Right ventricle myocardium superior (tissue), 1 donor: ENCODE measurements around the gene RAB34. TPM values are rescaled to one million over a fixed set of nuclear protein-coding genes. Genes with fewer than 3 reads are reported as not detected.

Experiments used
- ATAC-seq: fragments of 200-7000 bp; cut with Tn5 transposase; one replicate; pipeline ENCODE4 v1.9.1; 2020; ENCODE audit warnings: mild to moderate bottlenecking; ENCODE audit not compliant: poor library complexity
- DNase-seq: peaks from one replicate; pipeline ENCODE4 v3.0.0-alpha.2; 2020
- intact Hi-C: fragments of 100-400 bp; cut with DNase I; formaldehyde crosslinking; loops from one replicate; pipeline ENCODE4 v1.11.2; 2022
- long read RNA-seq: library from polyadenylated mRNA; unstranded; transcript quantifications from one replicate; pipeline ENCODE4 v2.0.0, GENCODE V29; 2021
- total RNA-seq: library from RNA; stranded (reverse); fragmentation: NEBNext Ultra II Directional; extraction: Animal tissue kit (Norgen Biotek cat#: 25700); gene quantifications from one replicate; pipeline ENCODE4 v1.2.1, GENCODE V29; 2021
- donor health status: DM: no; HTN: yes; CAD: no; lungs with severe emphysema.

Gene RAB34, protein sequence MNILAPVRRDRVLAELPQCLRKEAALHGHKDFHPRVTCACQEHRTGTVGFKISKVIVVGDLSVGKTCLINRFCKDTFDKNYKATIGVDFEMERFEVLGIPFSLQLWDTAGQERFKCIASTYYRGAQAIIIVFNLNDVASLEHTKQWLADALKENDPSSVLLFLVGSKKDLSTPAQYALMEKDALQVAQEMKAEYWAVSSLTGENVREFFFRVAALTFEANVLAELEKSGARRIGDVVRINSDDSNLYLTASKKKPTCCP
- total RNA-seq = 14.5 TPM
- long read RNA-seq, transcript RAB34-201 (11 exons, 1,592 nt) = minor isoform, 12 of 44 reads
- long read RNA-seq, transcript RAB34-204 (10 exons, 1,766 nt) = major isoform, 13 of 44 reads
- long read RNA-seq, partial matches to known transcripts = 4 of 44 reads
- long read RNA-seq, other reads (novel, unspliced or antisense) = 9 of 44 reads

DNA sequence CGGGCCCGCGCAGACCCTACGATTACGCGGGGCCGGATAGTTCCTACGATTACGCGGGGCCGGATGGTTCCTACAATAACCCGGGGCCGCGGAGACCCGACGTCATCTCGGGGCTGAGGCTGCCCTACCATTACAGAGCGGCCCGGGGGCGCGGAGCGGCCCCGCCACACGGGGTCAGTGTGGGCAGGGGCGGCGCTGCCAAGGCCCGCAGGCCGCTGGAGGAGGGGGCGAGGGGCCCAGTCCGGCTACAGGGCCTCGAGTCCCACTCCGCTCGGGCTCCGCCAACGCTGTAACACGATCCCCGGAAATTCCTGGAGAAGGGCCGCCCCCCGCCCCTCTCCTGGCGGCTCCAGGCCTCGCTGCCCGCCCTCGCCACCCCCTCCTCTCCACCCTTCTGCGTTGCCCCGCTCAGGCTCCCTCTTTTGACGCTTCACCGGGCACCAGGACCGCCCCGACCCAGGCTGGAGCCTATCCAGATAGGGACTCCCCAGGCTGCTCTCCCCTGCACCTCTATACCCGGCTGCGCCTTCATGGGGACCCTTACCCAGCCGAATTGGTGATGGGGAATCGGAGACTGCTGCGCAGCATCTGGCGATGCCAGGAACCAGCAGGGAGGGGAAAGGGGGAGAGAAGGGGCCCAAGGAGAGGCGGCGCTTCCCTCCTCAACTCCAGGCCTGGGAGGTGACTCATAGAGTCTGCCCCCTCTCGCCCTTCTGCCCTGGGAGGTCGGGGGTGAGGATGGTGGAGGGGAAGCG is at the start of gene RAB34:
Gene RAB34, minus strand, starts transcription at position 291 of the 755 bp plus-strand sequence. CDS start 602 bp downstream, outside the sequence.
- peak; percentile 81 for DNase-seq
- ATAC-seq = peak; percentile 31
- intact Hi-C loops = no loop called here

DNA sequence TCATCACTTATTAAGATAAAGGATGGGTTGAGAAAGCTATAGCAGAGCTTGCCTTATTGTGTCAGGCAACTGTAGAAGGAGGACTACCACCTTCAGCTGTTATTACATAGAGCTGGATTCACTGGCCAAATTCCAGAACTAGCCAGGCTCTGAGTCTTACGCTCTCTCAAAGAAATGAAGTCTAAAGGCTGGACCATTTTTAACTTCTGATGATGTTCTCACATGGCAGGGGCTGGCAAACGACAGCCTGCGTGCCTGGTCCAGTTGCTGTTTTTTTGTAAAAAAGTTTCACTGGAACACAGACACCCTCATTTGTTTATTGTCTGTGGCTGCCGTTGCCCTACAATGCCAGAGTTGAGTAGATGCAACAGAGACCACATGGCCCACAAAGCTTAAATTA is 47.4 kb upstream of the RAB34 start:
- no peak for DNase-seq
- no peak for ATAC-seq
- intact Hi-C loops = loop anchor here (10.0 kb wide), 1 partner anchor 50 kb away; no protein-coding TSS in a partner anchor

DNA sequence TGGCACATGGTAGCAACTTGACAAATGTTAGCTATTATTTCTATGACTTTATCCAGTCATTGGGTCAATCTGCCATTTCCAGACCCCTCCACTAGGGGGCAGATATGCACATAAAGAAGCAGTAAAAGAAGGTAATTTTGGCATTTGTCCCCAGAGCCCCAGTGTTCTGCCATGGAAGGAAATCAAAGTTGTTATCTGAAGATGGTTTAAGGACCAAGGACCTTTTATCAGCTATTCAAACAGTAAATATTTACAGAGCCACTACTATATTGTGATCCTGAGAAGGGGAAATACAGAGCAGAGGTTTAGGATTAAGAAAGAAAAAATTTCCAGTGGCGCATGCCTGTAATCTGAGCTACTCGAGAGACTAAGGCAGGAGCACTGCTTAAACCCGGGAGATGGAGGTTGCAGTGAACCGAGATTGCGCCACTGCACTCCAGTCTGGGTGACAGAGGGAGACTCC is 46.2 kb upstream of the RAB34 start:
- peak; percentile 56 for ATAC-seq
- no peak for DNase-seq
- intact Hi-C loops = loop anchor here (5.0 to 10.0 kb wide), 2 partner anchors 51 to 153 kb away; no protein-coding TSS in a partner anchor

DNA sequence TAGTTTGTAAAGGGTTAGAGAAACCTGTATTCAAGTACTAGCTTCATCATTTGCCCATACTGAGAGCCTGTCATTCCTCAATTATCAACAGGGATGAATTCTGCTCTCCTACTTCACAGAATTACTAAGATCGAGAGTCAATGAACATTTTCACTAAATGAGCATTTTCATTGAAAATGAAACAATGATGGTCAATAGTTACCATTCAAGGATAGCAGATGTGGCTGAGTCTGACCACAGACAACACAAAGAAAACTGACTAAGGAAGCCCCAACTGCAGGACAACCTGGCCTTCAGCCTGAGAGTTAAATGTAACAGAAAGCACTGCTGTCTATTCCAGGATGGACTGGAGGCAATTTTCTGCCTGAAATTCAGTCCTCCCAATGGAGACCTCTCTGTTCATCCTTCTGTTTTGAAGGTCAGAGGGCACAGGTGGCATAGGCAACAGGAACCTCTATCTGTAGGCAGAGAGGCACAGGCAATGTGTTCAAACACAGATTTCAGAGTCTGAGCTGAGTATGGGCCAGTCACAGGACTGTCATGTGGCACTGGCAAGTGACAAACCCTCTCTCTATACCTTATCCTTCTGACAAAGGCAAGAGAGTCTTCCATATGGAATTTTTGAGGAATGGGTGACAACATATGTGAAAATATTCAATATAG is 45.6 kb upstream of the RAB34 start:
- intact Hi-C loops = loop anchor here (5.0 to 10.0 kb wide), 2 partner anchors 52 to 154 kb away; no protein-coding TSS in a partner anchor
- DNase-seq (no peak), ATAC-seq (no peak)

DNA sequence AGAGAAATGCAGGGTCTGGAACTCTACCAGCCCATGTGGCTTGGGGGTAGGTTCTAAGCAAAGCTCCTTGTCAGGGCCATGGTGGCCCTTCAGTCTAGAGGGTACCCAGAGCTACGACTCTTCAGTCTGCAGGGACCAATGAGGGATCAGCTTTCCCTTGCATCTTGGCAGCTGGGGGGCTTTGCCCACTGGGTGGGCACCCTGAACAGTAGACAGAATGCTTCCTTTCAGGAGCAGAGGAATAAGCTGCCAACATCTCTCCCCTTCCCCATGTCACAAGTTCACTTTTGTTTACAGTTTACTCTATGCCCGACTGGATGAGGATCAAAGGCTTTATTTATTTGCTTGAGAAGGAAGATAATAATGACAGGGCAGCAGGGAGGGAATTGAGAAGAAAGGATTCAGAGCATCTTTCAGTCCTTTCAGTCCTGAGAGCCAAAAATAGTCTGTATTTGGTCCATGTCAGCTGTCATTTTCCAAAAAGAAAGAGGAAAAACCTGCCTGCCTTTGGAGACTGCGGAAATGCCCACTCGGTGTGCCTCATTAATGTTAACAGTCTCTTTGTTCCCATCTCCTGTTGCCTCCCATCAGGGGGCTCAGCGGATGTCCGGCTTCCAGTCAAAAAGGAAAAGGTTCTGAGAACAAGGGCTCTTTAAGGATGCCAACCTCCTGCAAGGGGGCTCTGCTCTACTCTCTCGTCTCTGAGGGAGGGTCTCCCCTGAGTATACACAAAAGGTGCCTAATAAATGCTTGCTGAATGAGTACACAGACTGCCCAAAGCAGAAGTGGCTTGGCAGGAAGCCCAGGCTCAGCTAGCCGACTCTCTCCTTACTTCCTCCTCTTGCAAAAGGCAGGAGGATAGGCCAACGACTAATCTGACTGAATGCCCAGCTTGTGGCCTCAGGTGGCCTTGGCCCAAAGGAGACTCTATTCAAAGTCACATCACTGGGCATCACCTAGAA is 43.2 kb upstream of the RAB34 start:
- intact Hi-C loops = loop anchor here (5.0 to 10.0 kb wide), 2 partner anchors 54 to 156 kb away; no protein-coding TSS in a partner anchor
- ATAC-seq = peak; percentile 64
- peak; percentile 85 for DNase-seq

DNA sequence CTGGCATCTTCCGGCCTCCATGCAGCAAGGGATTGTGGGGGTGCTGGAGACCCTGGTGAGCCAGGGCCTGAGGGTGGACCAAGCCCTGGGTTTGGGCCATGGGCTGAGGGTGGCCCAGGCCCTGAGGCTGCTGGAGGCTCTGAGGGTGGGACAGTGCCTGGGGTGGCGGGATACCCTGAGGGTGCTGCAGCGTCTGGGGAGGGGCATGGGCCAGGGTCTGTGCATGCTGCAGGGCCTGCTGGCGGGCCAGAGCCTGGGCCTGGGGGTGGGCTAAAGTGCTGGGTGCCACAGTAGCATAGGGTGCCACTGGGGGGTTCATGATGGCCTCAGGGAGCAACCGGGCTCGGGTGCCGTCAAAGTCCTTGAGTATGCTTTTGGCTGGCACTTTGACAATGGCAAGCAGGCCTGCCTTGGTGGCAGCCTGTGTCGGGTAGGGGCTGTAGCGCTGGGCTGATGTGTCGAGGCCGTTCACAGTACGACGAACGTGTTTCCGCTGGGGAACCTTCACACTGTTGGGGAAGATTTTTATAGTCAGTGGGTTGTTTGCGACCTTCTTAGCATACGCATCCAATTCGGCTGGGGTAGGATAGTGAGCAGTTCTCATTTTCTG is 41.7 kb upstream of the RAB34 start:
- ATAC-seq (no peak), DNase-seq (no peak)
- intact Hi-C loops = no loop called here

DNA sequence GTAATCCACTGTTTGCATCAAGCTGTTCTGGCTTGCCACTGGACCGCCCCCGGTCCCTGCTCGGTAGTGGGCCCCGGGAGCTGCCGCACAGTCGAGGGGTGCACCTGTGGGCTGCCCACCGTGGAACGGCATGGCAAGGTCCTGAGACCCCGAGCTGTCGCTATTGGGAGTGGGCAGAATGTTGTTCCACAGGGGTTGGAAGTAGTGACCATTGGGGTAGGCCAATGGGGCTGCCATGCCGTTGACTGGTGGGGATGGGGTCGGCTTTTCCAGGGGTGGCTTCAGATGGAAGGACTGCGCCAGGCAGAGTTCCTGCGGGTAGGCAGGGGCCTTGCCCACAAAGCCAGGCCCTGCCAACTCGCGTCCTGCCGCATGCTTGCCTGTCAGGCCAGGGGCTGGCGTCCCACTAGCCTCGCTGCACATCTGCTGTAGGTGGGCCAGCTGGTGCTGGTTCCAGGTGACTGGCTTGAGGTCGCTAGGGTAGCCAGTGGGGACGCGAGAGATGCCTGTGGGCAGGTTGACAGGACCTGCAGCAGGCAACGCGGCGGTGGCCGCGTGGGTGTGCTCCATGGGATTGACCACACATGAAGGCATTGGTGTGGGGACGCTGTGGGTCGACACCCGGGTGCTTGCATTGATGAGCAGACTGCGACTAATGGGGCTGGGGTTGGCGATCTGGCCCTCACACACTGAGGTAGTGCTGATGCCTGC is 40.9 kb upstream of the RAB34 start:
- ATAC-seq = no peak
- DNase-seq = no peak
- intact Hi-C loops = no loop called here

DNA sequence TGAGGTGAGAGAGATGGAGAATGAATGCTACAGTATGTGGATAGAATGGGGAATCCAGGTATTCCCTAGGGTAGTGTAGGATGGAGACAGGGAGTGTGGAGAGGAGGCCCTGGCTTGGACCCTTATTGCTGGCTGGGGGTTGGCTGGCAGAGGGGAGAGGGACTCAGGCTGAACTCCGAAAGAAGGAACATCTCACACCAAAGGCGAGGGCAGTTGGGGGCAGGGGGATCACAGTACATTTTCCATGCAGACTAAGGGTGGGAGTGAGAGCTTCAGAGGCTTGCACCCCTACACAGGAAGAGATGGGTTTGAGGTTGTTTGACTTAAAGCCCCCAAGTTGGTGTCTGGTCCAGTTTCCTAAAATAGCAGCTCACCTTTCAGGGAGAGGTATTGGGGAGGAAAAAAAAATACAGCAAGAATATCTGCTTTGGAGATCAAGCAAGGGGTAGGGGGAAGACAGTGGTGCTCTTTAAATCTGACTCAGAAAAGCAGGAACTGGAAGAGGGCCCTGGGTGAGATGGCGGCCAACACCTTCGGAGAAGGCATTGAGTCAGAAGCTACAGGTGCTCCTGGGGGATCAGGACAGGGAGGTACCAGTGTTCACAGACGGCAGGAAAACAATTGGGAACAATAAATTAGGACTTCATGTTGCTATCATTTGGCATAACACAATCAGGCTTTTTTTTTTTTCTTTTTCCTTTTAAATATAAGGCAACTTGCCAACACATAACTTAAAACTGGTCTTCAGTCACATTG is 38.6 kb upstream of the RAB34 start:
- ATAC-seq (no peak), DNase-seq (no peak)
- intact Hi-C loops = no loop called here

DNA sequence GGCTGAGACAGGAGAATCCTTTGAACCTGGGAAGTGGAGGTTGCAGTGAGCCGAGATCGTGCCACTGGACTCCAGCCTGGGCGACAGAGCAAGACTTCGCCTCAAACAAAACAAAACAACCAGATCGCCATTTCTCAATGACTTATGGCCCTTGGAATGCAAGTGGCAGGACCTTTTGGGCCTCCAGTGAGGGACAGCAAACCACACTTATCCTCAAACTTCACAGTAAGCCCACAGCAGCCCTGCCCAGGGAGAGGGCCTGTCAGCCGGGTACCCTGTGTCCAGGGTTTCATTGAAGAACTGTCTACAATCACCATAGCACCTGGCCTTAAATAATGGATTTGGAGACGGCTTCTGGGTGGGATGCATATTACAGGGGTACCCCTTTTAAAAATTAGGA is 37.8 kb upstream of the RAB34 start:
- intact Hi-C loops = no loop called here
- no peak for ATAC-seq
- no peak for DNase-seq

DNA sequence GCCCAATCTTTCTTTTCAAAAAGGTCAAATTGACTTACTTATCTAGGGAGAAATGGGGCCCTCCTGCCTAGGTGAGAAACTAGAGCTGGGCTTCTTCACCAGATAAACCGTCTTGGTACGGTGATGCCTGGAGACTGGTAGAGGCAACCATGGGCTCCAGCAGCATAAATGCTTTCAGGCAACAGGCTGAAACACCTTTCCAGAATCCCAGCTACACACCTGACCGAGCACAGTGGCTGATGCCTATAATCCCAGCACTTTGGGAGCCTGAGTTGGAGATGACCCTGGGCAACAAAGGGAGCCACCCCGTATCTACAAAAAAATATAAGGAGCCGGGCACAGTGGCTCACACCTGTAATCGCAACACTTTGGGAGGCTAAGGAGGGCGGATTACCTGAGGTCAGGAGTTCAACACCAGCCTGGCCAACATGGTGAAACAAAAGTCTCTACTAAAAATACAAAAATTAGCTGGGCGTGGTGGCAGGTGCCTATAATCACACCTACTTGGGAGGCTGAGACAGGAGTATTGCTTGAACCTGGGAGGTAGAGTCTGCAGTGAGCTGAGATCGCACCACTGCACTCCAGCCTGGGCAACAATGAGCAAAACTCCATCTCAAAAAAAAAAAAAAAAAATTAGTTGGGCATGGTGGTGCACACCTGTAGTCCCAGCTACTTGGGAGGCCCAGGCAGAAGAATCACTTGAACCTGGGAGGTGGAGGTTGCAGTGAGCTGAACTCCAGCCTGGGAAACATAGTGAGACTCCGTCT is 34.1 kb upstream of the RAB34 start:
- intact Hi-C loops = no loop called here
- ATAC-seq (no peak), DNase-seq (peak; percentile 0)

DNA sequence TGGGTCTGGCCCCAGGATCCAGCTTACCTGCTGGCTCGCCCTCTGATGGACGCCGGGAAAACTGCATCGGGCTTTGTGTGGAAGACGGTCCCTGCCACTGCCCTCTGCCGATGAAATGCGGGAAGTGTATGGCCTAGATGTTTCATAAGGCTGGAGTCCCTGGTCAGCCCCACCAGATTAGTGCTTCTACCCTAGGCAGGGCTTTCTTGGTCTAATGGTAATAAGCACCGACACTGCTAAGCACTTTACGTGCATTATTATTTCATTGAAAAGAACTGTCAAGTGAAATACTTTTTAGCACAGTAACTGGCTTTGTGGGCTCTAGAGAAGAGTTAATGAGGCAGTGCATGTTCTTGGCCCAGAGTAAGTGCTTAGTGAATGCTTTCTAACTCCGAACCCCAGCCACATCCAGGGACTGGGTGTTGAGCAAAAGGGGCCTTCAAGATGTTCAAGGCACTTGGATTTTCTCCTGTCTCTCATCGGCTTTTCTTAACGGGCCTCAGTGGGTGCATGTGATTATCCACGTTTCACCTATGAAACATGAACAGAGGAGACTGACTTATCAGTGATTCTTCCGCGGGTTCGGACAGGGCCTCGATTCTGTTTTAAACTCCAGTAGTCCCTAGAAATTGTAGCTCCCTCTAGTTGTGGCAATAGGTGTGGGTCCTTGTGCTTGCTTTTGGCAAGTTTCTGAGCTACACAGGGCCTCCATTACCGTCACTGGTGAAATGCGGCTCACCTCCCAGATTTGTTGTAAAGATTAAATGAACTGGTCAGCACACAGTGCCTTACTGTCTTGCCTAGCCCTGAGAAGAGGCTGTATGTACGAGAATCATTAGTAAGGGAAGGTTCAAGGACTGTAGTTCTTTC is 32.7 kb upstream of the RAB34 start:
- DNase-seq (peak; percentile 97), ATAC-seq (peak; percentile 90)
- intact Hi-C loops = no loop called here

DNA sequence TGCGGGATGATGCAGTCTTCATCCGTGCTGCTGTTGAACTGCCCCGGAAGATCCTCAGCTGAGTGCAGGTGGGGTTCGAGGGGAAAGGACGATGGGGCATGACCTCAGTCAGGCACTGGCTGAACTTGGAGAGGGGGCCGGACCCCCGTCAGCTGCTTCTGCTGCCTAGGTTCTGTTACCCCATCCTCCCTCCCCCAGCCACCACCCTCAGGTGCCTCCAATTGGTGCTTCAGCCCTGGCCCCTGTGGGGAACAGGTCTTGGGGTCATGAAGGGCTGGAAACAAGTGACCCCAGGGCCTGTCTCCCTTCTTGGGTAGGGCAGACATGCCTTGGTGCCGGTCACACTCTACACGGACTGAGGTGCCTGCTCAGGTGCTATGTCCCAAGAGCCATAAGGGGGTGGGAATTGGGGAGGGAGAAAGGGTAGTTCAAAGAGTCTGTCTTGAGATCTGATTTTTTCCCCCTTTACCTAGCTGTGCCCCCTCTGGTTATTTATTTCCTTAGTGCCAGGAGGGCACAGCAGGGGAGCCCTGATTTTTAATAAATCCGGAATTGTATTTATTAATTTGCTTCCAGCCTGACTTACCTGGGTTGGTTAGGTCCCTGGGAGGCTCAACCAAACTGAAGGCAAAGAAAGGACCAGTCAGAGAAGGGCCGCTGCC is 32.0 kb upstream of the RAB34 start:
- ATAC-seq = no peak
- DNase-seq = peak; percentile 30

DNA sequence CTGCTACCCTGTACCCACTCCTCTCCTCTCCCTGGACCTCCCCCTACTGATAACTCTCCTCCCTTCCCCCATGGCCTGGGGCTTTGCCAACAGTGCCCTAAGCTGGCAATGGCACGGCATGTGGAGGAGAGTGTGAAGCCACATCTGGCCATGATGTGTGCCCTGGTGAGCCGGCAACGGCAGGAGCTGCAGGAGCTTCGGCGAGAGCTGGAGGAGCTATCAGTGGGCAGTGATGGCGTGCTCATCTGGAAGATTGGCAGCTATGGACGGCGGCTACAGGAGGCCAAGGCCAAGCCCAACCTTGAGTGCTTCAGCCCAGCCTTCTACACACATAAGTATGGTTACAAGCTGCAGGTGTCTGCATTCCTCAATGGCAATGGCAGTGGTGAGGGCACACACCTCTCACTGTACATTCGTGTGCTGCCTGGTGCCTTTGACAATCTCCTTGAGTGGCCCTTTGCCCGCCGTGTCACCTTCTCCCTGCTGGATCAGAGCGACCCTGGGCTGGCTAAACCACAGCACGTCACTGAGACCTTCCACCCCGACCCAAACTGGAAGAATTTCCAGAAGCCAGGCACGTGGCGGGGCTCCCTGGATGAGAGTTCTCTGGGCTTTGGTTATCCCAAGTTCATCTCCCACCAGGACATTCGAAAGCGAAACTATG is 31.3 kb upstream of the RAB34 start:
- intact Hi-C loops = no loop called here
- no peak for ATAC-seq
- DNase-seq = peak; percentile 39

More for the DNA sequence above, 32.0 kb upstream of the RAB34 start:
- intact Hi-C loops = no loop called here
